ENCODE data around the gene UGT3A2.
"Not testable (repeated sequence)": the region's sequence is repeated elsewhere in the genome, so short reads cannot be mapped to it uniquely, and the experiment has no call there.

The UGT3A2 gene

GRCh38 chr5:36052538-36052937 lies 14.1 kb downstream of the UGT3A2 start:
- no peak for DNase-seq

- DNase-seq: no peak
Measured at GRCh38 chr5:36049949-36050348, 16.7 kb downstream of the UGT3A2 start.

GRCh38 chr5:36047384-36048160 lies 19.1 kb downstream of the UGT3A2 start:
- DNase-seq: no peak

GRCh38 chr5:36045895-36046294 lies 20.8 kb downstream of the UGT3A2 start:
- no peak for DNase-seq

GRCh38 chr5:36041537-36041845 lies 25.2 kb downstream of the UGT3A2 start:
- no peak for DNase-seq

- no peak for DNase-seq
Measured at GRCh38 chr5:36040651-36041536, 25.8 kb downstream of the UGT3A2 start.

GRCh38 chr5:36035696-36036095 lies 31.0 kb downstream of the UGT3A2 start:
- DNase-seq: no peak

- DNase-seq: not testable (repeated sequence)
Measured at GRCh38 chr5:36034536-36035134, 32.0 kb downstream of the UGT3A2 start.

- DNase-seq: no peak
Measured at GRCh38 chr5:36033486-36033885, 33.2 kb downstream of the UGT3A2 start.

- no peak for DNase-seq
Measured at GRCh38 chr5:36033047-36033446, 33.6 kb downstream of the UGT3A2 start.

GRCh38 chr5:36031223-36031622 lies 35.5 kb downstream of the UGT3A2 start:
- no peak for DNase-seq

- no peak for DNase-seq
Measured at GRCh38 chr5:36029914-36030313, 36.8 kb downstream of the UGT3A2 start.

GRCh38 chr5:36028816-36029465 lies 37.7 kb downstream of the UGT3A2 start:
- no peak for DNase-seq

- no peak for DNase-seq
Measured at GRCh38 chr5:36027711-36028110, 39.0 kb downstream of the UGT3A2 start.

GRCh38 chr5:36026706-36027465 lies 39.8 kb downstream of the UGT3A2 start:
- no peak for DNase-seq

GRCh38 chr5:36022246-36022645 lies 44.4 kb downstream of the UGT3A2 start:
- not testable (repeated sequence) for DNase-seq

- not testable (repeated sequence) for DNase-seq
Measured at GRCh38 chr5:36019584-36019983, 47.1 kb downstream of the UGT3A2 start.

- DNase-seq: no peak
Measured at GRCh38 chr5:36017622-36018021, 49.1 kb downstream of the UGT3A2 start.

GRCh38 chr5:36017004-36017403 lies 49.7 kb downstream of the UGT3A2 start:
- DNase-seq: no peak

- no peak for DNase-seq
Measured at GRCh38 chr5:36013182-36013581, 53.5 kb downstream of the UGT3A2 start.

GRCh38 chr5:36009698-36010097 lies 57.0 kb downstream of the UGT3A2 start:
- no peak for DNase-seq

GRCh38 chr5:36007366-36007765 lies 59.3 kb downstream of the UGT3A2 start:
- no peak for DNase-seq
